Stimulated activated CD8-positive, alpha-beta memory T cell treated with anti-CD3 and anti-CD28 coated beads, Interleukin-7, amount 100 ng/mL, for 1 hour (primary cell): ENCODE data around the gene HMX2.
"Not testable (repeated sequence)": the region's sequence is repeated elsewhere in the genome, so short reads cannot be mapped to it uniquely, and the experiment has no call there.

ENCODE experiments used
- DNase-seq, 2 donors: peaks; one replicate each; pipeline ENCODE4 v3.0.0-alpha.2; 2020; ENCODE audit warnings: low read depth in 2 of 2

The HMX2 gene

DNA sequence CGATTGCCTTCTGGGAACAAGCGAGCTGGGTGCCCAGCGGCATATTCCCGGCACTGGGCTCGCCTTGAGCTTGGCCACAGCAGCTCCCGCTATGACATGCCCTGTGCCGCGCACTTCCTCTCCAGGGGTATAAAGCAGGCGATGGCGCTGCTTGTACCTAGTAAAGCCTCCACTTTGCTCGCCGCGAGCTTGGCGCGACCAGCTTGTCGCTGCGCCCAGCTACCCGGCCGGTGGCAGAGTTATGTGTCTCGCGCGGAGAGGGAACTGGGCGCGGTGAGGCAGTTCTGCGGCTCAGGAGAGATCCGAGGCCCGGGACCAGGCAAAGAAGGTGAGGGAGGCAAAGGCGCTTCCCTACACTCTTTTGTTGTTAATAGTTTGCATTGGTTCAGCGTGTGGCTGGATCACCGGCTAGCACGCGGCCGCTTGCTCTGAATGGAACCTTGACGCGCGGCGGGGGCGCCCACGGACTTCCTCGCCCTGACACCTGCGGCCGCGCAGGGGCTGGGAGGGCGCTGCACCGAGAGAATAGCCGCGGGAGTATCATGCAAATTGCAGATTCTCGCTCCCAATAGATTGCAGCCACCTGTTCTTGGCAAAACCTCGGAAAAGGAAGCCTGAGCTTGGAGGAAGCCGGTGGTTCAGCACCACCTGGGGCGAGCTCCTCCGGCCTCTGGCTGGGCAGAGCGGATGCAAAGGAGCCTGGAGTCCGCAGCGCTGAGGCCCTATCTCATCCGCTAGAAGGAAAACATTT lies 3.2 kb downstream of the HMX2 start:
- no peak for DNase-seq

DNA sequence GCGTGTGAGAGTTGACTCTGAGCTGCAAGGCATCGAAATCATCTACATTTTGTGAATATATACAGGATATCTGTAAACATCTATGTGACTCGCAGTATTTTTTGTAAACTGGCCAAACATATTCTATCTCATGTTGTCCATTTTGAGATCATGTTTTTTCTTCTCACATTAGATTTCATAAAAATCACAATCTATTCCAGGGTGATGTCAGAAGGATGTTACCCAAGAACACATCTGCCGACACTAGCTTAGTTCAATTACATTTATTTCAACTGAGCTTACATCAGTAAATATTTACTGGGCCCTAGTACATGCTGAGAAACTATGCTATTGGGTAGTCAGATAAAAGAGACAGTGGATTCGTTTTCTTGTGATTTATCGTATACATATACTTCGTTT lies 3.8 kb downstream of the HMX2 start:
- no peak for DNase-seq

DNA sequence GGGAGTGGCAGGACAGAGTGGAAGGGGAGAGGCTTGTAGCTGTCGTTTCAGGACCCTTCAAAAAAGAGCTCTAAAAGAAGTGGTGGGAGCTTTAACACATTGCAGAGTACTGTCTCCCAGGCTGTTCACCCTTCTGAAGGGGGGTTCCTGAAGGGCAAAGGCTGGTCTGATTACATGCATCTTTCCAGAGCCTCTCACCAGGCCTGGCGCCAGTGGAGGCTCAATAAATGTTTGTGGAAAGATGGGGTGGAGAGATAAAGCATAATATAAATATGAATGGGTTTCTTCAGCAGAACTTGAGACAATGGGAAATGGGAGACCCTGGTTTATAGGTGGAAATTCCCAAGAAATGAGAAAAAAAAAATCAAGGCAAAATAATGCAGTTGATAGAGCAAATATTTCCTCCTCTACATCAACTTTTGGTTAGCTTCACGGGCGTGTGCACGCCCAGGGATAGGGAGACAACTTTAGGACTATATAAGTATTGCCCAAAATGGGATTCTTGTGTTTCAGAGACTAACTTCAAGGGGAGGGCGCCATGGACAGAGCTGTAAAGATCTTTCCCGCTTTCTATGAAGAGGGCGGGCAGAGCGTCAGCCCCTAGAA lies 5.7 kb downstream of the HMX2 start:
- no peak for DNase-seq

DNA sequence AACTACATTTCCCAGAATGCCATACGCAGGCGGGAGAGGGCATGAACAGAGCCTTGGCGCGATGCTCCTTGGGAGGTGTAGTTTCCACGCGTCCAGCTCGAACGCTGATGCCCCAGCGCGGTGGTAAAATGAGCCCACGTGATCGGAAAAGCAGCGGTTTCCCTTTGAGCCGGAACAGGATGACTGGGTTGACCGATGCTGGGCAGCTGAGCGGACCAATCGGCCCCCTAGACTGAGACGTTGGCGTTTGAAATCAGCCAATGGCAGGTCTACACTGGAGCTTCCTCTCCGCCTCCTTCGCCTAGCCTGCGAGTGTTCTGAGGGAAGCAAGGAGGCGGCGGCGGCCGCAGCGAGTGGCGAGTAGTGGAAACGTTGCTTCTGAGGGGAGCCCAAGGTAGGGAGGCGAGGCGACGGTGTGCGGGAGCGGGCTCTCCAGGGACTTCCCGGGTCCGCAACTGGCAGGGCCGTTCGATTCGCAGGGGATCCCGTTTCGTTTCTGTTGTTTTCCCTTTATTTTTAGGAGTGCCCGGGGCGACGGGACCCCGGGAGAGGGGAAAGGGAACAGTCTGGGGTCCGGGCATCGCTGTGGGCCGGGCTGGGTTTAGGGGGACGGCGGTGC lies 6.3 kb downstream of the HMX2 start, which contains the start of gene BUB3:
BUB3 (plus strand) TSS at position 311 of the 619 bp plus-strand sequence. CDS start 516 bp downstream, outside the sequence.
- DNase-seq = peak; percentile 85

DNA sequence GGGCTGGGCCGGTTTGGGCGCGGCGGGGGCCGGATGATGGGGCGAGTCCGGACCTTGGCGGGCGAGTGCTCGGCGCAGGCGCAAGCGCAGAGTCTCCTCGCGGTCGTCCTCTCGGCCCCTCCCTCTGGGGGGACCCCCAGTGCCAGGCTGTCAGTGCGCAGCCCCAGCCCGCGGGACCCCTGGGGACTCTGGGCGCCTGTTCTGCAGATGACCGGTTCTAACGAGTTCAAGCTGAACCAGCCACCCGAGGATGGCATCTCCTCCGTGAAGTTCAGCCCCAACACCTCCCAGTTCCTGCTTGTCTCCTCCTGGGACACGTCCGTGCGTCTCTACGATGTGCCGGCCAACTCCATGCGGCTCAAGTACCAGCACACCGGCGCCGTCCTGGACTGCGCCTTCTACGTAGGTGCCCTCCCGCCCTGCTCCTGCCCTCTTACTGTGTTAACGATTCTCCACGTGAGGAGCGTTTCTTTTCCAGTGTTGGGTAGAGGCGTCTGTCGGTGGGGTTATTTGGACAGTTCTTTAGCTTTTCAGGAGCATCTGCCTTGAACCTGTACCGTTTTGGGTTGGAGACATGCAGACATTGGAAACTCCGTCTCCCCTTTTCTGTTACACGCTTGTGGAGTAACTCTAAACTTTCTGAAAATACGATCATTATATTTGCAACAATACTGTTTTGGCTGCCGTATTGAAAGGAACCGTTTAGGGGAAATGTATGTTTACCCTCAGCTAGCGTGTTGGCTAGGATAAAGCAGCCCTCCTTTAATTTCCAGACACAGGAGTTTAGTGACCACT lies 7.0 kb downstream of the HMX2 start:
- DNase-seq = no peak

DNA sequence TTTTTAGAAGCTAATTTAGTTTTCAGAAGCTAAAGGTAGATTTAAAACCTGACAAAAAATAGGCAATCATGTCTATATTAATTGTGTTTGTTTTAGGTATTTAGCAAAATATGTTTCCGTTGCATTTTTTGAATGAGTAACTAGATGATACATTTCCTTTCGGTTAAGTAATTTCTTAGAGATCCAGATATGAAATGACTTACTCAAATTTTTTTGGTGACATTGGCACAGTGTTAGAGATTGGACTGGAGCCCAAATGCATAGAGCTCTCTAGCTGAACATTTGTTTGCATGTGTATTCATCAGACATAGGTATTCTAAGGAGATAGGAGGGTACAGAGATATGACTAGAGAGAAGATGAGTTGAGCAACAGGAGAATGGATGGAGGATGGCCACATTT lies 8.1 kb downstream of the HMX2 start:
- DNase-seq = no peak

DNA sequence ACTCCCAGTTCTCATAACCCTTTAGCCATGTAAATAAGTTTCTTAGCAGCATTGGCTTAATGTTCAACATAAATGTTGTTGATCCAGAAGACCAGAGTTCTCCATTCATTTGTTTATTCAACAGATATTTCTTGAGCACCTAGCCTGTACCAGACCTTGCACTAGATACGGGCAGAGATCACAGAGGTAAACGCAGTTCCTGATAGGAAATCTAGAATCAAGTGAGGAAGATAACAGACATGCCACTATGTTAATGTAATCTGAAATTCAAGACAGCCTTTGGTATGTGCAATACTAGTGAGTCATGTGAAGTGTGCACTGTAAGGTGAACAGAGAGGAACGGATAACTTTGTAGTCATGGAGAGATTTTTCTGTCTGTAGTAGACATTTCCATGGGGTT lies 9.3 kb downstream of the HMX2 start:
- DNase-seq = no peak

DNA sequence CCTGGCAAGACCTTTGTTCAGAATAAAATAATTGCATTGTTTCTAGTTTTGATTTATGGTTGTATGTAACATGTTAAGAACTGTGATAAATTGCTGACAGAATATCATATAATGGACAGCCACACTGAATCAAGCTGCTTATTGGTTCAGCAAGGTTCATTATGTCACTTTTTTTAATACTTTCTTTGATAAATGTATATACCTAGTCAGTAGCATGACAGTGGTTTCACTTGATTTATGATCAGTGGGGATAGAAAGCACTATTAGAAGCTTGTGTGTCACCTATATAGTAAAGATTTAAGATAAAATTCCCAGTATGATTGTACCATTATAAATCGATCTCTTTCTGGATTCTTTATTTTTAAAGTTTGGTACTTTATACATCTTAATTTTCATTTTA lies 10.7 kb downstream of the HMX2 start:
- DNase-seq = no peak

DNA sequence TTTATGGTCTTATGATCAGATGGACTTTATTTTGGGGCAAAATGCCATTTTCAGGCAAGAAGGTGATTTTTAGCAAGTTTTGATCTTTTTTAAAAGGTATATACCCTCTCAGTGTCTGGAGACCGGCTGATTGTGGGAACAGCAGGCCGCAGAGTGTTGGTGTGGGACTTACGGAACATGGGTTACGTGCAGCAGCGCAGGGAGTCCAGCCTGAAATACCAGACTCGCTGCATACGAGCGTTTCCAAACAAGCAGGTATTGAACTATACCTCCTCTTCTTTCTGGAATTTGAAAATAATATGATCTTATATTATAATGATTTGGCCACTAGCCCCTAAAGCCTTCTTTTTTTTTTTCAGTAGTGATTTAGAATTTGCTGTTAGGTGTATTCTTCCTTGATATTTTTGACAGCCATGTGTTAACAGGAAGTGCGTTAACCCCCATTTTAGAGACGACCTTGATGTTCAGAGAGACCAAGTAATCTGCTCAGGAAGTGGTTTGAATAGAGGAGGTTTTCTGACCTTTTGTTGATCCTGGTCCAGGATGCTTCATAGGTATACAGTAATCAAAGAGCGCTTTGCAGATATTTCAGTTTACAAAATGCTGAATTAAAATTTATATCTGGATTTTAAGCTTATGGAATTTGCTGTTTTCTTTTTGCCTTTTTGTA lies 12.5 kb downstream of the HMX2 start:
- no peak for DNase-seq

DNA sequence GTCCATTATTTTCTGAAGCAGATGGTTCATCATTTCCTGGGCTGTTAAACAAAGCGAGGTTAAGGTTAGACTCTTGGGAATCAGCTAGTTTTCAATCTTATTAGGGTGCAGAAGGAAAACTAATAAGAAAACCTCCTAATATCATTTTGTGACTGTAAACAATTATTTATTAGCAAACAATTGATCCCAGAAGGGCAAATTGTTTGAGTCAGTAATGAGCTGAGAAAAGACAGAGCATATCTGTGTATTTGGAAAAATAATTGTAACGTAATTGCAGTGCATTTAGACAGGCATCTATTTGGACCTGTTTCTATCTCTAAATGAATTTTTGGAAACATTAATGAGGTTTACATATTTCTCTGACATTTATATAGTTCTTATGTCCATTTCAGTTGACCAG lies 16.4 kb downstream of the HMX2 start:
- no peak for DNase-seq

DNA sequence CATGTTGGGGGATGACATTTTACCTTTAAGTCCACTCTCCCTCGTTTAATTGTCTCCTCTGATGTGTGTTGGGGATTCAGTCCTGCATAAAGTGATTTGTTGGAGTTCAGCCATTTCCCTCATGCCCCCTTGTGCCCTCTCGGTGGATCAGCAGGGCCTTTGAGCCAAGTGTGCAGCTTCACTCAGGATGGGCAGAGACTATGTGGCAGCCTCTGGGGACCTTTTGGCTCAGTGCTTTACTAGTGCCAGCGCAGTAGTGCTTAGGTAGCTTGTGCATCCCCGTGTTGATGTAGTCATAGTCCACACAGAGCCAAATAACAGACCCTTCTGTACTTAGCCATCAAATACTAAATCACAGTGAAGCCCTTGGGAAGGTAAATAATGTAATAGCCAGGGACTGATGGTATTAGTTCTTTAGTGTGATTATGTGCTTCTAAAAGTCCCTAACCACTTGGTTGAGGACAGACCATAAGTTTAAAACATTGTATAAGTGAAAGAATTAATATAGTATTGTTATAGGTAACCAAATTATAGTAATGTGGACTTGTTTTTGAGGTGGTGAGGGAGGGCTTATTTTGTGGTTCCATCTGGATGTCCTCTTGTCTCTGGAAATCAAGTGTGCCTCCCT lies 17.6 kb downstream of the HMX2 start:
- DNase-seq = no peak

DNA sequence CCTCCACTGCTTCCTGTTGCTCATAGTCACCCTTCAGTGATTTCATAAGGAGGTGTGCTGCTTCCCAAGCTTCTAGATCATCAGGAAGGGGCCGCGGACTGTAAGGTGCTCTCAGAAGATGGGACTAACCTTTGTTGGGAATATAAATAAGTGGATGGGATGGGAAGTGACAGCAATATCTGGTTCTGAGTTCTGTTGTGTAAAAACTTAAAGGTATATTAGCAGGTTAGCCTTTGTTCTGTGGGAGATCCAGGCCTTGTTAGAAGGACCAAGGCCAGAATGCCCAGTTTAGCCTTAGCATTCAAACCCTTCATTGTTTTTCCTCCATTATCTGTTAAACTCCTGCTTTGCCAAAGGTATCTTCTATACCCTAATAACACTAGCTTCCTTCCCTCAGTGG lies 18.7 kb downstream of the HMX2 start:
- DNase-seq = no peak

DNA sequence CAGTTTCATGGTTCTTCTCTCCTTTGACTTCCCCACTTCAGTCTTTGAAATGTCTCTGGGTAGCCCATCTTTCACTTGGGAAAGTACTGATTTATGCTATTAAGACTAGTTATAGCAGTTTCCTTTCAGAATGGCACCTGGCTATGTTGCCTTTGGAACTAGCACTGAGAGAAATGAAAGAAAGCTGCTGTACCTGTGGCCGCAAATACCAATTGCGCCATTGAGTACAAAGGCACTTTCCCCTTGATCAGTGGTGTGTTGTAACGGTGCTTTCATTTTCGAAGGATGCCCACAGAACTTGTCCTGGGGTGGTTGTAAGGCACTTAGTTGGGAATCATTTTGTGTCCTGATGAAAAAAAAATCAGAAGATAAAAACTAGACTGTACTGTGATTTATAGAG lies 23.0 kb downstream of the HMX2 start:
- no peak for DNase-seq

DNA sequence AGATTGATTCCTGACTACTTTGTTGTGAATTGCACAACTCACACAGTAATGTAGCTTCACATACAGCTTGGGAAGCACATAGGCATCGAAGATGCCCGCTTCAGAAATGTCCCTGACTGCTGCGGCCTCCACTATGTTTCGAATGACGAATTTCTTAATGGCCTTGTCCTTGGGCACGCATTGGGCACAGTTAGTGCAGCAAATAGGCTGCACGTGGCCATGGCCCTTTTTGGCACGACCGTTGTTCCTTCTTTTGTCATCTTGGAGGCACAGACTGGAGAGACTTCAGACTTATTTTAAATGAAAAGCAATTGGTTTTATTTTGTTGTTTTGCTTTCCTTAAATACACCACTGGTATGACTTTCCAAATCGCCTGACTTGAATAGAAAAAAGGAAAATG lies 23.7 kb downstream of the HMX2 start:
- DNase-seq = not testable (repeated sequence)

DNA sequence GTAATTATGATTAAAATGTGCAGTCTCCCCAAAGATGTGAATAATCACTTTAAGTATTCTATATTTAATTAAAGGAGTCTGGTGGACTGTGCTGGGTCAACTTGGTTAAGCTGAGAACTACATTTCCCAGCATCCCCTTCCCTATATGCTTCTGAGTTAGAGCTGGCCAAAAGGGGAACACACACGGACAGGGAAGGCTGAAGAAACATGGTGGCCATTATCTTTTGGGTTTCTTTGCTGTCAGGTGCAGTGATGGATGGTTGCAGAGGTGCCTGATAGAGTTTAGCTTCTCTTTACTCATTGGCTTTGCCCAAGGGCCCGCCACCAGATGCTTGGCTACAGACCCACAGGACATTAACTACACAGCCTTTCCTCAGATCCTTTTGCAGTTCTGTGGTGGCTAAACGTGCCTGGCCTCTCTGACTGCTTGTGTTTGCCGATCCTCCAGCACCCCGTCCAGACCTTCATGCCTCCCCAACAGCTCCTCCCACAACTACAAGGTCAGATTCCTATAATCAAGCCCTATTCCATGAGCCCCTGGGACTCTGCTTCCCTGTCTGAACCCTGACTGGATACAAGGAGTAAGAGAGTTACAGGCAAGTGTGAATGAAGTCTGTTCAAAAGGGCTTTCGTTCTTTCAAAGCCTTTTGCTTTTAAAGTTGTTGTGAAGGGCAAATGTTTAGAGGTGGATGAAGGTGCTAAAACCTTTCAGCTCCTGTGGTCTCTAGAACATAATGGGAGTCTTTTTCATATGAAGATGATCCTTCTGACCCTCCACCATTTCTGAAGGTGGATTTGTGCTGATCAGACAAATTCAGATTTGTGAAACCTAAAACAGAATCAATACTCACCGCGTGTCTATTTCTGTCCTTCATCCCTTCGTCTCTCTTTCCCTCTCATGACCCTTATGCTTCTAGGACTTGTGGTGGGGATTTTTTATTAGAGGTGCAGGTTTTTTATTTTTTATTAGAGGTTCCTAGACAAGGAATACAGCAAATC lies 27.8 kb downstream of the HMX2 start:
- DNase-seq = no peak

DNA sequence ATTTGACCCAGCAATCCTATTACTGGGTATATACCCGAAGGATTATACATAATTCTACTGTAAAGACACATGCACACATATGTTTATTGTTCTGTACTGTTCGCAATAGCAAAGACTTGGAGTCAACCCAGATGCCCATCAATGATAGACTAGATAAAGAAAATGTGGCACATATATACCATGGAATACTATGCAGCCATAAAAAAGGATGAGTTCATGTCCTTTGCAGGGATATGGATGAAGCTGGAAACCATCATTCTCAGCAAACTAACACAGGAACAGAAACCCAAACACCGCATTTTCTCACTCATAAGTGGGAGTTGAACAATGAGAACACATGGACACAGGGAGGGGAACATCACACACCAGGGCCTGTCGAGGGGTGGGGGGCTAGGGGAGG lies 30.5 kb downstream of the HMX2 start:
- DNase-seq = not testable (repeated sequence)

DNA sequence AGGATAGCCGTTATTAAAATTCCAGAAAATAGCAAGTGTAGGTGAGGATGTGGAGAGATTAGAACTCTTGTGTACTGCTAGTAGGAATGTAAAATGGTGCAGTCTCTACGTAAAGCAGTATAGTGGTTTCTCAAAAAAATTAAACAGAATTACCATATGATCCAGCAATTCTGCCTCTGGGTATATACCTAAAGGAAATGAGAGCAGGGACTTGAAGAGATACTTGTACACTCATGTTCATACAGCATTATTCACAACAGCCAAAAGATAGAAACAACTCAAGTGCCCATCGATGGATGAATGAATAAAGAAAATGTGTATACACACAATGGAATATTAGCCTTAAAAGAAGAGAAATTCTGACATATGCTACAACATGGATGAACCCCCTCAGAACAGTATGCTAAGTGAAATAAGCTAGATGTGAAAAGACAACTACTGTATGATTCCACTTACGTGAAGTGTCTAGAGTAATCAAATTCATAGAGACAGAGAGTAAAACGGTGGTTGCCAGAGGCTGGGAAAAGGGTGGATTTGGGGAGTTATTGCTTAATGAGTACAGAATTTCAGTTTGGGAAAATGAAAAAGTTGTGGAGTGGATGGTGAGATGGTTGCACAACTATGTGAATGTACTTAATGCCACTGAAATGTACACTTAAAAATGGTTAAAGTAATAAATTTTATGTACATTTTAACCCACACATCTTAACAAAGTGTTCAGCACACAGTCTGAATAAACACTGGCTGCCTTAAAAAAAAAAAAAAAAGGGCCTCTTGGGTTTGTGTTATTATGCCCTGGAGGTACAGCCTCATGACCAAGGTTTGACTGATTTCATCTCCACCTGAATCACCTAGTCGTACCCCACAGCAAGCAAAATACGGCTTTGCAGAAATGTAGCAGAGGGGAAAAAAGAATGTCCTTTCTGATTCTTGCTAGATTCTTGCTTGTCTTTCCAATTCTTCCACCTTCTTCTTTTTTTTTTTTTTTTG lies 32.5 kb downstream of the HMX2 start:
- no peak for DNase-seq

DNA sequence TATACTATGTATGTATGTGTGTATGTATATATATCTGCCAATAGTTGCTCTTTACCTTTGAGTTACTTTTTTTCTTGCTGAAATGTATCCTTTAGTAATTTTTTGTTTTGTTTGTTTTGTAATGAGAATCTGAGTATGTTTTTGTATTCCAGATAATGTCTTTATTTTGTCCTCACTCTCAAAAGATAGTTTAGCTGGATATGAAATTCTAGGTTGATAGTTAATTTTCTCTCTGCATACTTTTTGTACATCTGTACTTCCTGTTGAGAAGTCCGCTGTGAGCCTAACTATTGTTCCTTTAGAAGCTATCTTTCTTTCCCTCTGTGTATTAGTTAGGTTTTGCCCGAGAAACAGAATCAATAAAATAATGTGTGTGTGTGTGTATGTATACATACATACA lies 35.8 kb downstream of the HMX2 start:
- DNase-seq = no peak

DNA sequence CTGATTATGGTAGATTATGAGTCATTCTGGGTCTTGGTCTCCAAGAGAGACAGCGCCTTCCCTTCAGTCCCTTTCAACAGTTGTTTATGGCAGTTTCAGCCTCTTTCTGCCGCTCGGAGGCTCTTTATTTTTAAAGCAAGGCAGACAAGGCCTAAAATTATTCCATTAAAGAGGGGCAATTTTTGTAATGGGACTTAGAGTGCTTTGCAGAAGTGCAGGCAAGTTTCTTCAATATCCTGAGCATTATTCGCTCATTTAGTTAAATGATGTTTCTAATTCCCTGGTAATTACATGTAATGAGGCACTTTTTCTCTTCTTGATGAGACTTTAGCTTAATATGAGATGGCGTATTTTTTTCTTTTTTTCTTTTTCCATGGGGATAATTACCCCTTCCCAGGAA lies 39.8 kb downstream of the HMX2 start:
- no peak for DNase-seq
